GM12874 (cell line): ENCODE measurements around the gene INTS6.

Experiments used
- CTCF ChIP-seq: IDR thresholded peaks from 2 replicates; pipeline ENCODE4 v1.5.1; 2011; ENCODE audit warnings: low read depth, mild to moderate bottlenecking, control low read depth, low read length, moderate library complexity; ENCODE audit not compliant: insufficient read depth

Gene INTS6

DNA sequence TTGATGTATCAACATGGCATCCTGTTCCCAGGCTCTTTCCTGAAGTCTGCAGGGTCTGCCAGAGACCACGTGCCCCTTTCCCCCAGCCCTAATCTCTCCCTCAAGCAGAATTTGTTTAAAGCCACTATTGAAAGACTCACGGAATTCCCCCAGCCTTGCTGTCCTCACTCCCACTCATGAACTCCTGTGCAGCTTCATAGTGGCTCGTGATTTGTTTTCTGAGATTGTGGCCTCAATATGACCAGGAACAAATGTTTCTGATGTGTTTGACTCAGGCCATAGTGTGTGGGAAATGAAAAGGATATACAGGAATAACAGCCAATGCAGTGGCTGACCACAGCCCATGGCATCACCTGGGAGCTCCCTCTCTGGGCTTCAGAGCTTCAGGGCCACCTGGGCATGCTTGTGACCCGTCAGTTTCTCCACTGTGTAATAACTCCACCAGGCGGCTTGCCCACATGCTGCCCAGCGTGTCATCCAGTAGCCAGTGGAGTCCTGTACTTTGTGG is 121.4 kb downstream of the INTS6 start:
- no peak for TF ChIP-seq CTCF

DNA sequence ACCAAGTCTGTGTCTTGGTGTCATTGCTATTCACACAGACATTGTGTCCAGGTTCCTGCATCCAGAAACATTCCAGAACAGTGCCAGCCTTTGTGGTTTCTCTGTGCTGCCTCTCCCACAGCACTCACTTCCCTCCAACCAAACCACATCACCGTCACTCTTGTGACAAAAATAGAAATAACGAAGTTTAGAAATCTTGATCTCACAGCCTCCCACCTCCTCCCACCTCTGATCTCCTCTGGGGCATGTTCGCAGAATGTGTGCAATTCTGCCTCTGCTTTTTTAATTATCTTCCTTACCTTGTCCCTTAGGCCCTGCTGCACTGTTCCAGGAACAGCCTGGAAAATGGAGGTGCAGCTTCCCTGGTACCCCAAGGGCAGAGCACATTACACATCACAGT is 122.0 kb downstream of the INTS6 start:
- TF ChIP-seq CTCF: no peak

DNA sequence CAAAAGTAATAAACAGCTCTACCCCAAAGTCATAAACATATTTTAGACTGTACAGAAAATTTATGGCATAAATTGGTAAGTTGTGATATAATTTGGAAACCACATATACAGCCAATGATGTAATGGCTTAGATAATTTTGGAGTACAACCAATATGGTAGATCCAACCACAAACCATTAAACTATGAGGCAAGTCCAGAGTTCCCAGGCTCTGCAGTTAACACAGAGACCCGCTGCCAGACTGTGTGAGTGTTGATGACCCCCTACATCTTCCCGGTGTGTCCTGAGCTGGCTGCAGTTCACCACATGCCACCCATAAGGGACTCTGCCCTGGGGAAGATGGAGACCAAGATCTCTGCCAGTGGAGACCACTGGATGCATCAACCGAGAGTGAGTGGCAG is 123.2 kb downstream of the INTS6 start:
- no peak for TF ChIP-seq CTCF

GRCh38 chr13:51328488-51328887 is 124.3 kb downstream of the INTS6 start:
- no peak for TF ChIP-seq CTCF

GRCh38 chr13:51327961-51328360 is 124.9 kb downstream of the INTS6 start:
- TF ChIP-seq CTCF: no peak

- TF ChIP-seq CTCF: no peak
These were observed 126.1 kb downstream of the INTS6 start for GRCh38 chr13:51326777-51327176.

DNA sequence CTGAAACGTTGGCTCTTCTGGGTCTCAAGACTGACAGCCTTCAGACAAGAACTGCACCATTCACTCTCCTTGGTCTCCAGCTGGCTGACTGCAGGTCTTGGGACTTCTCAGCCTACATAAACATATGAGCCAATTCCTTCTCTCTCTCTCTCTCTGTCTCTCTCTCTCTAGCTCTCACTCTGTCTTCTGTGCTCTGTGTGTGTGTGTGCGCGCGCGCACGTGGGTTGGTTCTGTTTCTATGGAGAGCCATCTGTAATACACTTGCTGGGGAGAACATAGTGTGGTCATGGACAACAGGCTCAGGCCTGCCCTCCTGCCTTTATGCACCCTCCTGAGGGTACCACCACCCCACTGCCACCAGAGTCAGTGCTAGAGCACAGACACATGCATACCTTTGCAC is 127.0 kb downstream of the INTS6 start:
- TF ChIP-seq CTCF: no peak
